Body of pancreas (tissue), 2 donors: ENCODE results near the gene COMP. TPM values are rescaled to one million over a fixed set of nuclear protein-coding genes. Genes with fewer than 3 reads are reported as not detected.

ENCODE experiments used
- total RNA-seq, 2 donors: library from RNA; depleted of rRNA; stranded (reverse); fragments of >200 nt; gene quantifications; one replicate each; pipeline ENCODE4 v1.1.0, GENCODE V29; 2016

Gene COMP
- total RNA-seq, 2 donors from 2014 or later, result 0.33 to 6.0 TPM

Other genes with a start within 250 kb of the COMP start
- gene FKBP8, start 247.7 kb downstream of the COMP start, total RNA-seq, result 100 to 1,000 TPM; 235 to 247 TPM
- 10 to 100 TPM; 62.6 to 71.1 TPM for gene KXD1, start 233.4 kb downstream of the COMP start, total RNA-seq
- gene UBA52, start 219.4 kb downstream of the COMP start, total RNA-seq, result 100 to 1,000 TPM; 242 to 358 TPM
- 100 to 1,000 TPM; 146 to 214 TPM for gene REX1BD, start 202.5 kb downstream of the COMP start, total RNA-seq
- gene CRLF1, start 184.5 kb downstream of the COMP start, total RNA-seq, result 10 to 100 TPM; 23.3 to 40.2 TPM
- 1 to 10 TPM in 1 of 2 donors, under 1 TPM in 1; 0.66 to 2.1 TPM for gene TMEM59L, start 178.4 kb downstream of the COMP start, total RNA-seq
- gene KLHL26, start 154.3 kb downstream of the COMP start, total RNA-seq, result 1 to 10 TPM; 3.6 to 8.9 TPM
- gene CRTC1, start 107.6 kb downstream of the COMP start, total RNA-seq, result 1 to 10 TPM; 4.9 to 6.5 TPM
- gene UPF1, start 40.7 kb upstream of the COMP start, total RNA-seq, result 10 to 100 TPM; 38.9 to 59.0 TPM
- gene CERS1, start 104.9 kb upstream of the COMP start, total RNA-seq, result under 1 TPM; 0.26 to 0.66 TPM
- 100 to 1,000 TPM; 111 to 166 TPM for gene COPE, start 128.1 kb upstream of the COMP start, total RNA-seq
- 10 to 100 TPM; 39.4 to 44.2 TPM for gene DDX49, start 128.4 kb upstream of the COMP start, total RNA-seq
- gene HOMER3, start 149.9 kb upstream of the COMP start, total RNA-seq, result 10 to 100 TPM; 27.5 to 29.0 TPM
- gene SUGP2, start 242.2 kb upstream of the COMP start, total RNA-seq, result 100 to 1,000 TPM in 1 of 2 donors, 10 to 100 TPM in 1; 22.1 to 115 TPM
- gene ARMC6, start 242.3 kb upstream of the COMP start, total RNA-seq, result 10 to 100 TPM; 15.6 to 27.7 TPM